ENCODE results near the gene HMOX1. TPM values are rescaled to one million over a fixed set of nuclear protein-coding genes. Genes with fewer than 3 reads are reported as not detected.

The HMOX1 gene
- total and polyA plus RNA-seq, 2 of the 8 experiments (the other 6 are each of a cell fraction or from before 2014, with no cell fraction given) = 25.0 to 41.6 TPM

GRCh38 chr22:35443338-35443737, 62.4 kb downstream of the HMOX1 start:
- no peaks in the 10 kb centered on the region for H3K79me2 ChIP-seq (ENCODE audit: control insufficient read depth in 1 of 2, insufficient read depth in 2 of 2, low read length in 2 of 2)
- H3K9me3 ChIP-seq (ENCODE audit: insufficient read depth in 2 of 2, low read depth in 1 of 2, low read length in 1 of 2) = no peaks in the 10 kb centered on the region
- FAIRE-seq (no peak), DNase-seq (ENCODE audit: low read depth in 1 of 2, low spot score in 2 of 2) (no peak)
- H3K56ac ChIP-seq (replicated peaks; ENCODE audit: insufficient read length, low read depth, low read length) = no peak overlapping the region
- no peak overlapping the region for H2AK5ac ChIP-seq (ENCODE audit: low read depth, low read length)
- POLR2A ChIA-PET (ENCODE audit: partially characterized antibody) = interaction anchor here (1.7 kb wide), 1 partner anchor 58 kb away, joined by 3 read pairs; no protein-coding TSS in a partner anchor
- H3K4me2 ChIP-seq (ENCODE audit: insufficient read depth in 1 of 2, low read depth in 2 of 2, low read length in 2 of 2) = no peak overlapping the region
- H4K20me1 ChIP-seq (replicated peaks in 1 of 2; ENCODE audit: control insufficient read depth in 1 of 2, insufficient read depth in 2 of 2, low read length in 2 of 2) = peaks cover 0 to 2% of the 10 kb centered on the region in 2 experiments
- H3K14ac ChIP-seq (ENCODE audit: insufficient read length) = no peak overlapping the region
- H3K36me3 ChIP-seq (ENCODE audit: control insufficient read depth in 2 of 4, insufficient read depth in 4 of 4, low read length in 3 of 4) = 0 out of 8 replicates have a peak, but pooled peaks cover 0 to 3% (median 0%) of the 10 kb centered on the region in 4 experiments
- peaks cover 9% of the 10 kb centered on the region; the same call in 1 of the 2 replicates for H3K23me2 ChIP-seq (ENCODE audit: low read depth, low read length)
- CTCF ChIA-PET (ENCODE audit: partially characterized antibody) = interaction anchor here (1.3 to 1.9 kb wide), 3 partner anchors 12 to 132 kb away, joined by 3 to 4 read pairs (median 3); no protein-coding TSS in a partner anchor
- no peak overlapping the region for H3K27ac ChIP-seq (ENCODE audit: low read depth, low read length)
- no peak overlapping the region for H2BK12ac ChIP-seq (ENCODE audit: low read depth, low read length)
- H3K4me1 ChIP-seq (replicated peaks in 1 of 4; ENCODE audit: control insufficient read depth in 3 of 4, insufficient read depth in 4 of 4, low read length in 3 of 4) = peaks cover 0 to 7% (median under 1%) of the 10 kb centered on the region in 4 experiments; a peak in 5 of 7 replicates
- H4K5ac ChIP-seq (ENCODE audit: insufficient read length, low read depth, low read length) = no peak overlapping the region
- no peak overlapping the region for H4K91ac ChIP-seq (replicated peaks; ENCODE audit: insufficient read length, low read length)
- no peak overlapping the region for H3K9ac ChIP-seq (replicated peaks in 1 of 4; ENCODE audit: extremely low read depth in 1 of 4, low read depth in 3 of 4, low read length in 3 of 4)
- no peak overlapping the region for H4K8ac ChIP-seq (ENCODE audit: extremely low read depth, insufficient read depth, low read length)
- no peak overlapping the region for H3K4ac ChIP-seq (replicated peaks; ENCODE audit: insufficient read length, low read depth, low read length)
- H2BK120ac ChIP-seq (replicated peaks; ENCODE audit: low read depth, low read length) = no peak overlapping the region
- H3K79me1 ChIP-seq (ENCODE audit: low read depth, low read length) = no peaks in the 10 kb centered on the region; the same call in 1 of the 2 replicates
- no peak overlapping the region for H3K23ac ChIP-seq (ENCODE audit: insufficient read length)
- H3K4me3 ChIP-seq (ENCODE audit: extremely low read depth in 1 of 4, insufficient read depth in 2 of 4, low read depth in 3 of 4, low read length in 4 of 4) = no peak overlapping the region
- no peak overlapping the region for H3K18ac ChIP-seq (ENCODE audit: extremely low read depth, low read length)
- no peaks in the 10 kb centered on the region for H3K27me3 ChIP-seq (replicated peaks in 1 of 4; ENCODE audit: control insufficient read depth in 3 of 4, extremely low read depth in 1 of 4, insufficient read depth in 3 of 4, low read length in 3 of 4)
- no peak overlapping the region for H2BK5ac ChIP-seq (ENCODE audit: low read depth, low read length)
- WGBS, 2 experiments (ENCODE audit: extremely low coverage in 1 of 2, insufficient coverage in 1 of 2, insufficient read length in 1 of 2, insufficient replicate concordance in 2 of 2, low coverage in 1 of 2, low lambda C conversion rate in 2 of 2, missing lambda C conversion rate in 1 of 2) = 76% methylated on average over 6 of the region's 6 CpGs; no CpG with 5 or more reads in 1 of the 2 experiments
- no peak overlapping the region for H2AFZ ChIP-seq (ENCODE audit: low read length)
- H2BK15ac ChIP-seq (ENCODE audit: low read length) = no peak overlapping the region
- no peak overlapping the region for H2BK20ac ChIP-seq (ENCODE audit: low read length)
- TF ChIP-seq RFX5 (IDR thresholded peaks at IDR 0.05; ENCODE audit: borderline replicate concordance, low read depth, low read length) (no peak), CHD1 (IDR thresholded peaks at IDR 0.05; ENCODE audit: low read depth, low read length) (no peak), SIRT6 (IDR thresholded peaks at IDR 0.05; ENCODE audit: low read length) (no peak), SUZ12 (IDR thresholded peaks at IDR 0.05; ENCODE audit: low read length) (no peak), PHF8 (conservative IDR thresholded peaks at IDR 0.05; ENCODE audit: low read depth, low read length) (no peak), SIX5 (IDR thresholded peaks at IDR 0.05; ENCODE audit: low read depth, low read length) (no peak), GABPA (IDR thresholded peaks at IDR 0.05; ENCODE audit: borderline replicate concordance, insufficient read depth, low read length) (no peak), E2F6 (IDR thresholded peaks at IDR 0.05) (no peak), JUN (IDR thresholded peaks at IDR 0.05; ENCODE audit: low read depth, low read length) (no peak), BCL11A (IDR thresholded peaks at IDR 0.05; ENCODE audit: low read depth in 2 of 2, low read length in 2 of 2) (no peak), MAFK (IDR thresholded peaks at IDR 0.05; ENCODE audit: low read depth, low read length) (no peak), POLR2A (IDR thresholded peaks at IDR 0.05; ENCODE audit: control extremely low read depth in 1 of 2, low read depth in 2 of 2, low read length in 2 of 2) (no peak), RXRA (IDR thresholded peaks at IDR 0.05; ENCODE audit: insufficient read depth, low read depth, low read length) (no peak)
